Prostate gland (tissue), 2 donors: ENCODE data around the gene RPP25. TPM values are rescaled to one million over a fixed set of nuclear protein-coding genes. Genes with fewer than 3 reads are reported as not detected.

Source experiments
- DNase-seq: peaks from one replicate; pipeline ENCODE4 v3.0.0-alpha.2; 2019; ENCODE audit warnings: low spot score
- H3K27ac ChIP-seq, 2 donors: fragments of 200-600 bp; sonication (generic); 2 replicates each; pipeline ENCODE4 v1.5.1; 2017 to 2019
- H3K27me3 ChIP-seq: fragments of 200-600 bp; sonication (generic); replicated peaks from 2 replicates; pipeline ENCODE4 v1.5.1; 2019; ENCODE audit not compliant: insufficient read depth
- H3K36me3 ChIP-seq, 2 donors: fragments of 200-600 bp; sonication (generic); 1 replicate in 1 of 2; 2 replicates in 1 of 2; pipeline versions ENCODE4 v1.5.1 to v1.8.1; 2017 to 2019
- H3K4me1 ChIP-seq: fragments of 200-600 bp; sonication (generic); replicated peaks from 2 replicates; pipeline ENCODE4 v1.5.1; 2019
- H3K4me3 ChIP-seq, 2 donors: fragments of 200-600 bp; sonication (generic); 2 replicates each; pipeline ENCODE4 v1.5.1; 2017 to 2019
- H3K9me3 ChIP-seq: fragments of 200-600 bp; sonication (generic); 2 replicates; pipeline ENCODE4 v1.5.1; 2017
- POLR2A ChIP-seq: fragments of 450-650 bp; IDR thresholded peaks from one replicate; pipeline ENCODE4 v1.6.1; 2016; ENCODE audit warnings: antibody characterized with exemption, mild to moderate bottlenecking
- POLR2AphosphoS5 ChIP-seq: sonication (generic); formaldehyde crosslinking; IDR thresholded peaks from one replicate; pipeline ENCODE4 v1.6.1; 2017; ENCODE audit warnings: antibody characterized with exemption
- WGBS: methylation state at CpG from one replicate; pipeline ENCODE4 v1.1.5; 2018; 5-methylcytosine and 5-hydroxymethylcytosine counted together
- intact Hi-C: fragments of 100-400 bp; cut with DNase I; formaldehyde crosslinking; loops from one replicate; pipeline ENCODE4 v1.14.2; 2022
- total RNA-seq, 2 donors: library from RNA; depleted of rRNA; stranded (reverse); fragments of >200 nt; gene quantifications; one replicate each; pipeline ENCODE4 v1.1.0, GENCODE V29; 2016
- TF ChIP-seq, protein P1 (sequence below), 4 experiments: fragments of 200-600 bp in 2 of 4; fragments of 450-650 bp in 2 of 4; sonication (generic) in 2 of 4; IDR thresholded peaks; 1 replicate in 3 of 4; 2 replicates in 1 of 4; pipeline ENCODE4 v1.5.1; 2016 to 2019; ENCODE audit warnings: antibody characterized with exemption in 4 of 4, mild to moderate bottlenecking in 2 of 4, moderate library complexity in 2 of 4

Gene RPP25
- total RNA-seq, 2 donors from 2014 or later: 3.8 to 17.6 TPM

GRCh38 chr15:74976159-74976558, 19.6 kb upstream of the RPP25 start:
- H3K9me3 ChIP-seq: no peaks in the 10 kb centered on the region
- intact Hi-C loops: no loop called here
- no peaks in the 10 kb centered on the region for H3K27me3 ChIP-seq
- 92% methylated on average over 1 of the region's 1 CpG for WGBS
- TF ChIP-seq, protein P1, sequence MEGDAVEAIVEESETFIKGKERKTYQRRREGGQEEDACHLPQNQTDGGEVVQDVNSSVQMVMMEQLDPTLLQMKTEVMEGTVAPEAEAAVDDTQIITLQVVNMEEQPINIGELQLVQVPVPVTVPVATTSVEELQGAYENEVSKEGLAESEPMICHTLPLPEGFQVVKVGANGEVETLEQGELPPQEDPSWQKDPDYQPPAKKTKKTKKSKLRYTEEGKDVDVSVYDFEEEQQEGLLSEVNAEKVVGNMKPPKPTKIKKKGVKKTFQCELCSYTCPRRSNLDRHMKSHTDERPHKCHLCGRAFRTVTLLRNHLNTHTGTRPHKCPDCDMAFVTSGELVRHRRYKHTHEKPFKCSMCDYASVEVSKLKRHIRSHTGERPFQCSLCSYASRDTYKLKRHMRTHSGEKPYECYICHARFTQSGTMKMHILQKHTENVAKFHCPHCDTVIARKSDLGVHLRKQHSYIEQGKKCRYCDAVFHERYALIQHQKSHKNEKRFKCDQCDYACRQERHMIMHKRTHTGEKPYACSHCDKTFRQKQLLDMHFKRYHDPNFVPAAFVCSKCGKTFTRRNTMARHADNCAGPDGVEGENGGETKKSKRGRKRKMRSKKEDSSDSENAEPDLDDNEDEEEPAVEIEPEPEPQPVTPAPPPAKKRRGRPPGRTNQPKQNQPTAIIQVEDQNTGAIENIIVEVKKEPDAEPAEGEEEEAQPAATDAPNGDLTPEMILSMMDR (IDR thresholded peaks at IDR 0.05): no peak
- TF ChIP-seq POLR2A (no peak), POLR2AphosphoS5 (no peak)
- H3K4me1 ChIP-seq: no peaks in the 10 kb centered on the region
- no peaks in the 10 kb centered on the region for H3K36me3 ChIP-seq
- no peak overlapping the region for H3K27ac ChIP-seq
- H3K4me3 ChIP-seq: no peak overlapping the region
- DNase-seq: no peak

DNA sequence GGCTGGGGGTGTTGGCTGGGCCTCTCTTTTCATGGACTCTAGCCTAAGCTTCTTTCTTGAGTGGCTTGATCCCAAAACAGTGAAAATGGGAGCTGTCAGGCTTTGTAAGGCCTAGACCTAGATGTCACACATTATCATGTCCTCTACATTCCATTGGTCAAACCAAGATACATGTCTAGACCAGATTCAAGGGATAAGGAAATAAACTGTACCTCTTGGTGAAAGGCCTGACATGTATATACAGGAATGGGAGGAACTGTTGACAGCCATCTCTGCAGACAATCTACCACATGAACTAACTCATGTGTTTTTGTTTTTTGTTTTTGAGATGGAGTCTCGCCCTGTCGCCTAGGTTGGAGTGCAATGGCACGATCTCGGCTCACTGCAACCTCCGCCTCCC, 11.1 kb upstream of the RPP25 start:
- Histone ChIP-seq H3K36me3 (no peaks in the 10 kb centered on the region), H3K9me3 (no peaks in the 10 kb centered on the region), H3K27me3 (no peaks in the 10 kb centered on the region), H3K27ac (no peak overlapping the region), H3K4me3 (no peak overlapping the region), H3K4me1 (no peaks in the 10 kb centered on the region)
- TF ChIP-seq POLR2AphosphoS5 (no peak), POLR2A (no peak)
- TF ChIP-seq, protein P1 (IDR thresholded peaks at IDR 0.05): no peak
- no peak for DNase-seq
- intact Hi-C loops: no loop called here
- WGBS: 94% methylated on average over 5 of the region's 5 CpGs

GRCh38 chr15:74964794-74965193, 8.2 kb upstream of the RPP25 start:
- no peaks in the 10 kb centered on the region for H3K9me3 ChIP-seq
- H3K4me1 ChIP-seq: no peaks in the 10 kb centered on the region
- DNase-seq: no peak
- intact Hi-C loops: no loop called here
- no peak overlapping the region for H3K4me3 ChIP-seq
- WGBS: 32% methylated on average over 3 of the region's 3 CpGs
- H3K27me3 ChIP-seq: no peaks in the 10 kb centered on the region
- no peaks in the 10 kb centered on the region for H3K36me3 ChIP-seq
- TF ChIP-seq, protein P1 (IDR thresholded peaks at IDR 0.05): no peak
- TF ChIP-seq POLR2A (no peak), POLR2AphosphoS5 (no peak)
- H3K27ac ChIP-seq: no peak overlapping the region

DNA sequence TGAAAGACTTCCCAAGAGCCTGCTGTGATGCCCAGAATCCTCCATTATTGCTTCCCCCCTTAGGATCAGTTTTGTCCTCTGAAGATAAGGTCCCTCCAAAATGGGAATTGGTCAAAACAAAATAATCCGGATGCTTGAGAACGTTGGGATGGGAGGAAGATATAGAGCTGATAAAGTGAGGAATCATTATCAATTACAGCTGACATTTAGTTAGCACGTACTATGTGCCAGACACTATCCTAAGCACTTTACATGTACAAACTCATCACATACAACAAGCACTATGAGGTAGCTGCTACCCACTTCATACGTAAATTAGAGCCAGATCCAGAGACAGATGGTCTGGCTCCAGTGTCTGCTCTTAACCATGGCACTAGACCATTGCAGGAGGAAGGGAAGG, 6.6 kb upstream of the RPP25 start:
- no peak overlapping the region for H3K4me3 ChIP-seq
- DNase-seq: no peak
- H3K27ac ChIP-seq: no peak overlapping the region
- H3K27me3 ChIP-seq: no peaks in the 10 kb centered on the region
- 85% methylated on average over 4 of the region's 4 CpGs for WGBS
- peaks cover 1% of the 10 kb centered on the region for H3K4me1 ChIP-seq
- TF ChIP-seq POLR2AphosphoS5: no peak
- TF ChIP-seq, protein P1 (IDR thresholded peaks at IDR 0.05): no peak
- TF ChIP-seq POLR2A: no peak
- no peaks in the 10 kb centered on the region for H3K36me3 ChIP-seq
- no peaks in the 10 kb centered on the region for H3K9me3 ChIP-seq
- intact Hi-C loops: no loop called here

GRCh38 chr15:74962671-74963070, 6.1 kb upstream of the RPP25 start:
- WGBS: 36% methylated on average over 2 of the region's 2 CpGs
- Histone ChIP-seq H3K36me3 (no peaks in the 10 kb centered on the region), H3K4me1 (peaks cover 4% of the 10 kb centered on the region), H3K27me3 (no peaks in the 10 kb centered on the region), H3K27ac (no peak overlapping the region), H3K4me3 (no peak overlapping the region), H3K9me3 (no peaks in the 10 kb centered on the region)
- TF ChIP-seq, protein P1 (IDR thresholded peaks at IDR 0.05): no peak
- TF ChIP-seq POLR2AphosphoS5 (no peak), POLR2A (no peak)
- intact Hi-C loops: no loop called here
- no peak for DNase-seq
